ENCODE measurements around the gene MTERF4.

- TF ChIP-seq CTCF (conservative IDR thresholded peaks at IDR 0.05; ENCODE audit: low read depth, low read length), result no peak
- TF ChIP-seq EZH2 (IDR thresholded peaks at IDR 0.05; ENCODE audit: low read length, unreplicated experiment), result no peak
These were observed 53.1 kb downstream of the MTERF4 start for GRCh38 chr2:241048949-241049343.

All from PC-3 (cell line).